GM23338 (cell line): ENCODE measurements around the gene BEST1. TPM values are rescaled to one million over a fixed set of nuclear protein-coding genes. Genes with fewer than 3 reads are reported as not detected.

Source experiments
- ATAC-seq: fragments of 200-7000 bp; cut with Tn5 transposase; 3 replicates; pipeline ENCODE4 v1.9.1; 2020
- DNase-seq: peaks from one replicate; pipeline ENCODE4 v3.0.0-alpha.2; 2015; ENCODE audit warnings: low spot score
- H2AFZ ChIP-seq: fragments of 200-600 bp; sonication (generic); 2 replicates; pipeline ENCODE4 v1.8.0; 2016; ENCODE audit warnings: antibody characterized with exemption, mild to moderate bottlenecking, moderate library complexity
- H3F3A ChIP-seq: fragments of 200-600 bp; sonication (generic); replicated peaks from 2 replicates; pipeline ENCODE4 v1.8.0; 2017; ENCODE audit warnings: antibody characterized with exemption, mixed run types, low read depth
- H3K27ac ChIP-seq: fragments of 200-600 bp; sonication (generic); 2 replicates; pipeline ENCODE4 v1.6.1; 2016; ENCODE audit warnings: low read depth
- H3K27me3 ChIP-seq: fragments of 200-600 bp; sonication (generic); 2 replicates; pipeline ENCODE4 v1.8.0; 2016; ENCODE audit warnings: mild to moderate bottlenecking, mixed run types, moderate library complexity; ENCODE audit not compliant: insufficient read depth
- H3K36me3 ChIP-seq: fragments of 200-600 bp; sonication (generic); 2 replicates; pipeline ENCODE4 v1.8.0; 2016; ENCODE audit warnings: mild to moderate bottlenecking; ENCODE audit not compliant: insufficient read depth
- H3K4me1 ChIP-seq: fragments of 200-600 bp; sonication (generic); 2 replicates; pipeline ENCODE4 v1.8.0; 2016; ENCODE audit warnings: mild to moderate bottlenecking, moderate library complexity; ENCODE audit not compliant: insufficient read depth
- H3K4me2 ChIP-seq: fragments of 200-600 bp; sonication (generic); 2 replicates; pipeline ENCODE4 v1.7.1; 2017; ENCODE audit warnings: mixed run types
- H3K4me3 ChIP-seq: fragments of 200-600 bp; sonication (generic); 2 replicates; pipeline ENCODE4 v1.6.1; 2016; ENCODE audit warnings: mixed run types
- H3K79me2 ChIP-seq: fragments of 200-600 bp; sonication (generic); replicated peaks from 2 replicates; pipeline ENCODE4 v1.8.0; 2017; ENCODE audit warnings: mild to moderate bottlenecking; ENCODE audit not compliant: insufficient read depth
- H3K9me2 ChIP-seq: fragments of 200-600 bp; sonication (generic); 2 replicates; pipeline ENCODE4 v1.8.0; 2017; ENCODE audit not compliant: insufficient read depth
- H4K20me1 ChIP-seq: fragments of 200-600 bp; sonication (generic); replicated peaks from 2 replicates; pipeline ENCODE4 v1.8.0; 2017; ENCODE audit warnings: mild to moderate bottlenecking; ENCODE audit not compliant: insufficient read depth
- H3K27ac Mint-ChIP-seq: 2 replicates; pipeline ENCODE4 v1.8.0; 2020; ENCODE audit warnings: inconsistent platforms, mild to moderate bottlenecking, moderate library complexity, mixed read lengths
- H3K27me3 Mint-ChIP-seq: 3 replicates; pipeline ENCODE4 v1.8.0; 2022; ENCODE audit warnings: low read depth, mild to moderate bottlenecking, moderate library complexity, mixed read lengths, inconsistent platforms; ENCODE audit not compliant: insufficient read depth, poor library complexity
- H3K36me3 Mint-ChIP-seq: 3 replicates; pipeline ENCODE4 v1.8.0; 2021; ENCODE audit warnings: low read depth, mild to moderate bottlenecking, inconsistent platforms, moderate library complexity, mixed read lengths
- H3K4me1 Mint-ChIP-seq: 3 replicates; pipeline ENCODE4 v1.8.0; 2020; ENCODE audit warnings: mild to moderate bottlenecking, inconsistent platforms, mixed read lengths
- H3K4me3 Mint-ChIP-seq: 3 replicates; pipeline ENCODE4 v1.8.0; 2021; ENCODE audit warnings: moderate library complexity, mild to moderate bottlenecking, inconsistent platforms, mixed read lengths
- H3K9me3 Mint-ChIP-seq: 3 replicates; pipeline ENCODE4 v1.8.0; 2020; ENCODE audit warnings: moderate library complexity, mild to moderate bottlenecking, inconsistent platforms, mixed read lengths
- JUNB ChIP-seq: IDR thresholded peaks from one replicate; pipeline ENCODE4 v1.6.1; 2016; ENCODE audit warnings: antibody characterized with exemption; ENCODE audit not compliant: unreplicated experiment
- NANOG ChIP-seq: IDR thresholded peaks from 2 replicates; pipeline ENCODE4 v1.6.1; 2016; ENCODE audit warnings: antibody characterized with exemption, borderline replicate concordance
- ZNF462 ChIP-seq: fragments of 250-450 bp; sonication (Bioruptor Pico); IDR thresholded peaks from 2 replicates; pipeline ENCODE4 v1.5.0; 2020; ENCODE audit warnings: mild to moderate bottlenecking, moderate library complexity
- polyA plus RNA-seq: library from polyadenylated mRNA; unstranded; fragments of >200 nt; fragmentation: Nextera tagmentation; extraction: Ambion mirVana; gene quantifications from 2 replicates; pipeline ENCODE4 v1.2.1, GENCODE V29; 2016
- total RNA-seq: library from RNA; depleted of rRNA; stranded (reverse); fragments of >200 nt; shearing (Covaris generic); gene quantifications from 2 replicates; pipeline ENCODE4 v1.2.3, GENCODE V29; 2014
- TF ChIP-seq, protein P1 (sequence below): IDR thresholded peaks from one replicate; pipeline ENCODE4 v1.6.1; 2018; ENCODE audit warnings: antibody characterized with exemption; ENCODE audit not compliant: unreplicated experiment

BEST1 gene
- total and polyA plus RNA-seq, 2 experiments from 2014 or later = 0.35 to 0.44 TPM

DNA sequence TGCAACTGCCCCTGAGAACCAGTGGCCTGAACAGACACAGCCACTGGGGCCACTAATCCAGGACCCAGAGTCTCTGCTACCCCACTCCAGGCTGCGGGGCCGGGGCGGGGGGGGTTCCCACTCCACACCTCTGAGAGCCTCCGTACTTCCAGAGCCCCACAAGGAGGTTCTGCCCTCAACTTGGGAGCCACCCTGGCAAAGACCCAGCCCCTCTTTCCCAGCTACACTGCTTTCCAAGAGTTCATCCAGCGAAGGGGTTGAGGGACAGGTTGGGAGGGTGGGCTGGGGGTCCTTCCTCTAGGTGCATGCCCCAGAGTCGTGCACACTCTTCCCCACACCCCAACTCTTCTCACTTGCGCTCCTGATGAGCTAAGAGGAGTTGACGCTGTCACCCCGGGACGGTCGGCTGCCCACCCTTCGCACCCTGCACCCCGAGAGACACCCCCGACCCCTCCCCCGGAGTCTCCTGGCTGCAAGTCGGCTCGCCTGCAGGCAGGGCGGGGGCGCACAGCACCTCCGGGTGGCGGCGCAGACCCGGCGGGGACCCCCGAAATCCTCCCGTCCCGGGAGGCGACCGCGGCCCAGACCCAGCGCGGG is 33.3 kb upstream of the BEST1 start:
- DNase-seq = no peak

More for the DNA sequence above, 33.3 kb upstream of the BEST1 start:
- Histone ChIP-seq H3F3A (no peaks in the 10 kb centered on the region), H3K27ac (no peak overlapping the region), H3K4me3 (peak overlapping the region; percentile 61), H3K9me2 (no peaks in the 10 kb centered on the region), H3K79me2 (no peaks in the 10 kb centered on the region), H4K20me1 (no peaks in the 10 kb centered on the region), H3K27me3 (peaks cover 23% of the 10 kb centered on the region), H3K4me1 (peaks cover 5% of the 10 kb centered on the region), H3K36me3 (no peaks in the 10 kb centered on the region), H2AFZ (no peak overlapping the region), H3K4me2 (peak overlapping the region; percentile 86)
- peak overlapping the region; percentile 72 for H3K4me3 Mint-ChIP-seq
- no peaks in the 10 kb centered on the region; the same call in 2 of the 3 replicates for H3K9me3 Mint-ChIP-seq
- TF ChIP-seq JUNB = no peak
- TF ChIP-seq, protein P1, sequence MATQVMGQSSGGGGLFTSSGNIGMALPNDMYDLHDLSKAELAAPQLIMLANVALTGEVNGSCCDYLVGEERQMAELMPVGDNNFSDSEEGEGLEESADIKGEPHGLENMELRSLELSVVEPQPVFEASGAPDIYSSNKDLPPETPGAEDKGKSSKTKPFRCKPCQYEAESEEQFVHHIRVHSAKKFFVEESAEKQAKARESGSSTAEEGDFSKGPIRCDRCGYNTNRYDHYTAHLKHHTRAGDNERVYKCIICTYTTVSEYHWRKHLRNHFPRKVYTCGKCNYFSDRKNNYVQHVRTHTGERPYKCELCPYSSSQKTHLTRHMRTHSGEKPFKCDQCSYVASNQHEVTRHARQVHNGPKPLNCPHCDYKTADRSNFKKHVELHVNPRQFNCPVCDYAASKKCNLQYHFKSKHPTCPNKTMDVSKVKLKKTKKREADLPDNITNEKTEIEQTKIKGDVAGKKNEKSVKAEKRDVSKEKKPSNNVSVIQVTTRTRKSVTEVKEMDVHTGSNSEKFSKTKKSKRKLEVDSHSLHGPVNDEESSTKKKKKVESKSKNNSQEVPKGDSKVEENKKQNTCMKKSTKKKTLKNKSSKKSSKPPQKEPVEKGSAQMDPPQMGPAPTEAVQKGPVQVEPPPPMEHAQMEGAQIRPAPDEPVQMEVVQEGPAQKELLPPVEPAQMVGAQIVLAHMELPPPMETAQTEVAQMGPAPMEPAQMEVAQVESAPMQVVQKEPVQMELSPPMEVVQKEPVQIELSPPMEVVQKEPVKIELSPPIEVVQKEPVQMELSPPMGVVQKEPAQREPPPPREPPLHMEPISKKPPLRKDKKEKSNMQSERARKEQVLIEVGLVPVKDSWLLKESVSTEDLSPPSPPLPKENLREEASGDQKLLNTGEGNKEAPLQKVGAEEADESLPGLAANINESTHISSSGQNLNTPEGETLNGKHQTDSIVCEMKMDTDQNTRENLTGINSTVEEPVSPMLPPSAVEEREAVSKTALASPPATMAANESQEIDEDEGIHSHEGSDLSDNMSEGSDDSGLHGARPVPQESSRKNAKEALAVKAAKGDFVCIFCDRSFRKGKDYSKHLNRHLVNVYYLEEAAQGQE = no peak
- no peak for TF ChIP-seq ZNF462 (CRISPR knock-in tag)
- TF ChIP-seq NANOG = no peak
- H3K27me3 Mint-ChIP-seq = peaks cover 37% of the 10 kb centered on the region
- no peaks in the 10 kb centered on the region; the same call in 2 of the 3 replicates for H3K36me3 Mint-ChIP-seq
- H3K4me1 Mint-ChIP-seq = peaks cover 9% of the 10 kb centered on the region; the same call in 1 of the 3 replicates
- peak; percentile 8 for ATAC-seq
- H3K27ac Mint-ChIP-seq = no peak overlapping the region
